HUES64 (cell line): ENCODE measurements around the gene CLEC12A.
"Not testable (repeated sequence)": the region's sequence is repeated elsewhere in the genome, so short reads cannot be mapped to it uniquely, and the experiment has no call there.

Experiments used
- H3K27ac ChIP-seq: 2 replicates; pipeline ENCODE4 v1.7.0; 2013; ENCODE audit warnings: low read depth, low read length, inconsistent platforms
- H3K27me3 ChIP-seq: 2 replicates; pipeline ENCODE4 v1.6.1; 2013; ENCODE audit warnings: mild to moderate bottlenecking, low read length; ENCODE audit not compliant: insufficient read depth
- H3K36me3 ChIP-seq: 2 replicates; pipeline ENCODE4 v1.6.1; 2013; ENCODE audit warnings: mild to moderate bottlenecking, low read length; ENCODE audit not compliant: insufficient read depth
- H3K4me1 ChIP-seq: 2 replicates; pipeline ENCODE4 v1.6.1; 2013; ENCODE audit warnings: mild to moderate bottlenecking, low read length, moderate library complexity; ENCODE audit not compliant: insufficient read depth
- H3K4me3 ChIP-seq: 2 replicates; pipeline ENCODE4 v1.5.1; 2013; ENCODE audit warnings: mild to moderate bottlenecking, low read length, moderate library complexity
- H3K9ac ChIP-seq: 2 replicates; pipeline ENCODE4 v1.6.1; 2013; ENCODE audit warnings: mild to moderate bottlenecking, low read depth, low read length
- H3K9me3 ChIP-seq: 2 replicates; pipeline ENCODE4 v1.6.1; 2013; ENCODE audit warnings: low read depth, low read length; ENCODE audit not compliant: insufficient read depth
- WGBS: fragments of 150-250, 120-280 bp; methylation state at CpG from one replicate; pipeline ENCODE4 v1.1.7; 2013; ENCODE audit warnings: missing lambda C conversion rate; 5-methylcytosine and 5-hydroxymethylcytosine counted together

CLEC12A gene

DNA sequence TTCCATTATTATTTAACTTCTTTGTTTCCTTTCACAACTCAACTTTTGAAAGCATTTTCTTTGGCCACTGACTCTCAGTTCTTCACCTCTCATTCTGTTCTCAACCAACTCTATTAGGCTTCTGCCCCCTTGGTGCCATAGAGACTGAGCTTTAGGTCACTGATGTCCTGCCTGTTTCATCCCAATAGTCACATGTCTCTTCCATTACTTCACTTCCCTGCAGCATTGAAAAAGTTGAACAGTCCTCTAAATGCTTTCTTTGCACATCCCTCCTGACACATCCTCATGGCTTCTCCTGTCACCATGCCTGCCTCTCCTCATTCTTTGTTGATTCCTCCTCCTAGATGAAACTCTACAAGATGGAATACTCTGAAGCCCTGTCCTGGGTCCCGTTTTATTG, 2.7 kb downstream of the CLEC12A start:
- Histone ChIP-seq H3K4me3 (no peak overlapping the region), H3K27ac (no peak overlapping the region), H3K36me3 (no peaks in the 10 kb centered on the region), H3K9me3 (peaks cover 15% of the 10 kb centered on the region), H3K9ac (no peak overlapping the region), H3K27me3 (no peaks in the 10 kb centered on the region), H3K4me1 (peaks cover 4% of the 10 kb centered on the region; the same call in 1 of the 2 replicates)
- WGBS: 93% methylated on average over 1 of the region's 1 CpG

DNA sequence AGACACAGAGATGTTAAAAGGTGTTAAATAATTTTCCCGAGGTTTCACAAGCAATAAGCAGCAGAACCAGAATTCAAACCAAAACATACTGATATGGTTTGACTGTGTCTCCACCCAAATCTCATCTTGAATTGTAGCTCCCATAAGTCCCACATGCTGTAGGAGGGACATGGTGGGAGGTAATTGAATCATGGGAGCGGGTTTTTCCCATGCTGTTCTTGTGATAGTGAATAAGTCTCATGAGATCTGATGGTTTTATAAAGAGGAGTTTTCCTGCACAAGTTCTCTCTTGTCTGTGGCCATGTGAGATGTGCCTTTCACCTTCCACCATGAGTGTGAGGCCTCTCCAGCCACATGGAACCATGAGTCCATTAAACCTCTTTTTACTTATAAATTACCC, 3.5 kb downstream of the CLEC12A start:
- not testable (repeated sequence) for H3K36me3 ChIP-seq, H3K27me3 ChIP-seq
- 96% methylated on average over 2 of the region's 2 CpGs for WGBS

DNA sequence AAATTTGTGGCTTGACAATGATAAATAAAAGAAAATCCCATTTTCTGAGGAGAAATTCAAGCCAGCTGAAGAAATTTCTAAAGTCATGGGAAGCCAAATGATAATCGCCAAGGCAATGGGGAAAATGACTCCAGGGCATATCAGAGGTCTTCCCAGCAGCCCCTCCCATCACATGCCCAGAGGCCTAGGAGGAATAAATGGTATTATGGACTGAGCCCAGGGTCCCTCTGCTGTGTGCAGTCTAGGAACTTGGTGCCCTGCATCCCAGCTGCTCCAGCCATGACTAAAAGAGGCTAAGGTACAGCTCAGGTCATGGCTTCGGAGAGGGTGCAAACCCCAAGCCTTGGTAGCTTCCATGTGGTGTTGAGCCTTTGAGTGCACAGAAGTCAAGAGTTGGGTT, 4.4 kb downstream of the CLEC12A start:
- WGBS: 93% methylated on average over 2 of the region's 2 CpGs
- H3K27me3 ChIP-seq: no peaks in the 10 kb centered on the region
- H3K4me1 ChIP-seq: peaks cover 4% of the 10 kb centered on the region; the same call in 1 of the 2 replicates
- H3K27ac ChIP-seq: no peak overlapping the region
- H3K36me3 ChIP-seq: no peaks in the 10 kb centered on the region
- H3K9ac ChIP-seq: no peak overlapping the region
- peaks cover 15% of the 10 kb centered on the region for H3K9me3 ChIP-seq
- H3K4me3 ChIP-seq: no peak overlapping the region

More for the DNA sequence above, 3.5 kb downstream of the CLEC12A start:
- H3K9me3 ChIP-seq: peaks cover 15% of the 10 kb centered on the region
- H3K9ac ChIP-seq, H3K4me3 ChIP-seq, H3K4me1 ChIP-seq, H3K27ac ChIP-seq: not testable (repeated sequence)

DNA sequence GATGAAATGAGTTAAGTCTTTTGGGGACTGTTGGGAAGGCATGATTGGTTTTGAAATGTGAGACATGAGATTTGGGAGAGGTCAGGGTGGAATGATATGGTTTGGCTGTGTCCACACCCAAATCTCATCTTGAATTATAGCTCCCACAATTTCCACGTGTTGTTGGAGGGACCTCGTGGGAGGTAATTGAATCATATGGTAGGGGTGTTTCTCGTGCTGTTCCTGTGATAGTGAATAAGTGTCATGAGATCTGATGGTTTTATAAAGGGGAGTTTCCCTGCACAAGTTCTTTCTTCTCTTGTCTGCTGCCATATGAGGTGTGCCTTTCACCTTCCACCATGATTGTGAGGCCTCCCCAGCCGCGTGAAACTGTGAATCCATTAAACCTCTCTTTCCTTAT, 5.4 kb downstream of the CLEC12A start:
- peaks cover 15% of the 10 kb centered on the region for H3K9me3 ChIP-seq
- not testable (repeated sequence) for H3K27ac ChIP-seq, H3K9ac ChIP-seq, H3K27me3 ChIP-seq, H3K36me3 ChIP-seq, H3K4me3 ChIP-seq, H3K4me1 ChIP-seq
- WGBS: 71% methylated on average over 5 of the region's 5 CpGs

DNA sequence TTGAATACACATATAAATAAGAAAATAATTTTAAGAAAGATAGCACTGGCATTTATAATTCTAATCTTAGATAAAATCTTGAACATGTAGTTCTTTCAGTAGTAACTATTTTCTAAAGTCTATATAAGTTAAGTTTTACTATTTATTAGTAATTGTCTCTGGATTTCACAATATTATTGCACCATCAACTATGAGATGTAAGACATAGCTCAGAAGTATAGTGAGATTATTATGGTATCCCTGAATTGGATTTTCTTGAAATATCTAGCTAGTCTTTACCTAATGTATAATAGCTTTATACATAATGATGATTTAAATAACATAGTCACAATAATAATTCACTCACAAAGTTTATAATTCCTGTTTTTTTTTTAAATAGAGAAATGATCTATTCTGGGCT, 6.7 kb downstream of the CLEC12A start:
- Histone ChIP-seq H3K27ac (no peak overlapping the region), H3K4me1 (peaks cover 4% of the 10 kb centered on the region; the same call in 1 of the 2 replicates), H3K9ac (no peak overlapping the region), H3K27me3 (no peaks in the 10 kb centered on the region), H3K4me3 (no peak overlapping the region), H3K36me3 (no peaks in the 10 kb centered on the region), H3K9me3 (peaks cover 15% of the 10 kb centered on the region)

DNA sequence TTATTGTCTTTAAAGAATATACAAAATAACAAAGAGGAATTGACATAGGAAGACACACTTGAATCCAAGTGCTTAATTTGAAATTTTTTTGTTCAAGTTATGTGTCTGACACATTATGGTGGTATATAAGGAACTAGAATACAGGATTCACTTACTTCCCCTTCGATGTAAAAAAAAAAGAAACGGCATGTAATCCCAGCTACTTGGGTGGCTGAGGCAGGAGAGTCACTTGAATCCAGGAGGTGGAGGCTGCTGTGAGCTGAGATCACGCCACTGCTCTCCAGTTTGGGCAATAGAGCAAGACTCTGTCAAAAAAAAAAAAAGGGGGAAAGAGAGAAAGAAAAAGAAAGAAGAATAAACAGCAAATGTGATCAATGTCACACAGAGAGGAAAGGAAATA, 8.9 kb downstream of the CLEC12A start:
- Histone ChIP-seq H3K9ac (no peak overlapping the region), H3K4me1 (peaks cover 4% of the 10 kb centered on the region; the same call in 1 of the 2 replicates), H3K4me3 (no peak overlapping the region), H3K9me3 (peaks cover 12% of the 10 kb centered on the region), H3K36me3 (no peaks in the 10 kb centered on the region), H3K27me3 (no peaks in the 10 kb centered on the region), H3K27ac (no peak overlapping the region)
- 87% methylated on average over 3 of the region's 3 CpGs for WGBS

DNA sequence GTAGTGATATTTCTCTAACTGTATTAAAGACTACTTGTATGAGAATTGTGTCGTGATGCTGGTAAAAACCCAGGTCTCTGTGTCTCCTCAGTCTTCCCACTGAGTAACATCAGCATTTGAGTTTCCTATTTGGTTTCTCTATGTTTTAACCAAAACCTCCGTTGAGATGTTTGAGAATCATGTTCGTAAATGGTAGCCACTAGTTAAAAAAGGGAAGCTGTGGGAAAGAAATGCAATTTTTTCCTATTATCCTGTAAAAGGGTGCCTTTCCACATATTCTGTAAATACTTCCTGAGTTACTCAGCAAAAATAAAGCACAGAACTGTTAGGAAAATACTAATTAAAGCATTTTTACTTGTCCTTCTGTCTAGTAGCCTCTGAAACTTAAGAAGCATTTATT, 20.7 kb downstream of the CLEC12A start:
- no peaks in the 10 kb centered on the region for H3K4me1 ChIP-seq
- H3K4me3 ChIP-seq: no peak overlapping the region
- H3K36me3 ChIP-seq: no peaks in the 10 kb centered on the region
- H3K9me3 ChIP-seq: no peaks in the 10 kb centered on the region
- no peak overlapping the region for H3K27ac ChIP-seq
- no peak overlapping the region for H3K9ac ChIP-seq
- 100% methylated on average over 3 of the region's 3 CpGs for WGBS
- no peaks in the 10 kb centered on the region for H3K27me3 ChIP-seq

DNA sequence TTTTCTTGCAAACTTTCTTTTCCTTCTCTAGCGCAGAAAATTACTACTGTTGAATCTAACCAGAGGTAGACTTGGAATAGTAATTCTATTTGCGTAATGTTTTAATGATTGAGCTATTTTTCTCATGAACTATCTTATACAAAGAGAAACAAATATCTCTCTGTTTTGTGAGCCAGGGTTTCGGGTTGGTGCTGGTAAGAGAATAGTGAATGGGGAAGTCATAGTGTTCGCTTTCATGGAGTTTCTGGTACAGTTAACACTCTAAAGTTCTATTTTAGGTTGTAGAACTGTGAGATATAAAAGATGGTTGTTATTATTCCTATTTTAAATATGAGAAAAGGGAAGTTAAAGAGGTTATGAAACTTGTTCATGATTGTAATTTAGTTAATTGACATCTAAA, 21.1 kb downstream of the CLEC12A start:
- H3K27me3 ChIP-seq: no peaks in the 10 kb centered on the region
- WGBS: 92% methylated on average over 3 of the region's 4 CpGs
- H3K9ac ChIP-seq: no peak overlapping the region
- H3K27ac ChIP-seq: no peak overlapping the region
- H3K4me3 ChIP-seq: no peak overlapping the region
- H3K4me1 ChIP-seq: no peaks in the 10 kb centered on the region
- no peaks in the 10 kb centered on the region for H3K9me3 ChIP-seq
- H3K36me3 ChIP-seq: no peaks in the 10 kb centered on the region

DNA sequence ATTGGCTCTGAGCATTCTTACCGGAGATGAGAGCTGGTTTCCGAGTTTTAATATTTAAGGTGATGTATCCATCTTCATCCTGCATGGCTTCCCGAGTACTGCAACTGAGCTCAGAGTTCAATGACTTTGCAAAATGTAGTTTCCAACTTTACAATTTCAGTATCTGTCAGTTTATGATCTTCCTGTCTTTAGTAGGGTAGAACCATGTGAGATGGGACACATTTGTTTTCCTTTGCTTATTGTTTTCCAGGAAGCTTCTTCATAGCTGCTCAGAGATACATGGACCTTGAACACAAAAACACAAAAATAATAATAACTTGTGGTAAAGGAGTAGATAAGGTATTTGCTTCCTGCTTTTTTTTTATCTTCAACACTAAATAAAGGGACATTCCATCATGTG, 27.8 kb downstream of the CLEC12A start, which contains the start of gene CLEC1B:
Gene CLEC1B, minus strand, starts transcription at position 106 of the 400 bp plus-strand sequence. Its CDS starts 21 bp downstream, at position 85.
- Histone ChIP-seq H3K4me3 (no peak within 1 kb of the TSS), H3K27me3 (no peaks in the 10 kb centered on the region), H3K9ac (no peak within 1 kb of the TSS), H3K36me3 (no peaks in the 10 kb centered on the region), H3K9me3 (no peaks in the 10 kb centered on the region), H3K4me1 (no peaks in the 10 kb centered on the region), H3K27ac (no peak within 1 kb of the TSS)
- 92% methylated on average over 3 of the region's 3 CpGs for WGBS

DNA sequence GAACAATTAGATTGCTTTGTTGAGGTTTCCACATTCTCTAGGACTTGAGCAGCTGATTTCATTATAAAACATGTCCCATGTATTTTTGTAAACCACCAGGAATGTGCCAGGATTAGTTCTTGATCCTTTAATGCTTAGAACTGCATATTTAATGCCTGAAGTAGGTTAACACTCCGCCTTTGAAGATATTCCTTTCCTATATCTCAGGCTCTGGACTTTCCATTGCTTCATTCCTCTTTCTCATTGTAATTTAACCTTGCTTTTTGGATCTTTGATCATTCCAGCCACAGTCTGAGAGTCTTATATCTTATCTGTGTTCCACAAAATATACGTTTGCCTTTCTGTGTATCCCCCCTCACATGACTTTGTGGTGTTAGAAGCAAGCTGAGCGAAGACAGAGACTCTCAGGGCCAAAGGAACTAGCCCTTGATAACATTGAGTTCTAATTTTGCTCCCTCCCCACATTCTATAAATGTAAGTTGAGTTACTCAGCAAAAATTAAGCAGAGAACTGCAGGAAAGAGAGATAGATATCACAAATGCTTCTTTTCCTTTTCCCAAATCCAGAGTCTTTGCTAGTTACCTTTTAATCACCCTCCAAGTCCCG, 30.1 kb downstream of the CLEC12A start:
- Histone ChIP-seq H3K9ac (no peak overlapping the region), H3K36me3 (no peaks in the 10 kb centered on the region), H3K4me1 (no peaks in the 10 kb centered on the region), H3K9me3 (no peaks in the 10 kb centered on the region), H3K27ac (no peak overlapping the region), H3K27me3 (no peaks in the 10 kb centered on the region), H3K4me3 (no peak overlapping the region)
- WGBS: 92% methylated on average over 4 of the region's 4 CpGs

DNA sequence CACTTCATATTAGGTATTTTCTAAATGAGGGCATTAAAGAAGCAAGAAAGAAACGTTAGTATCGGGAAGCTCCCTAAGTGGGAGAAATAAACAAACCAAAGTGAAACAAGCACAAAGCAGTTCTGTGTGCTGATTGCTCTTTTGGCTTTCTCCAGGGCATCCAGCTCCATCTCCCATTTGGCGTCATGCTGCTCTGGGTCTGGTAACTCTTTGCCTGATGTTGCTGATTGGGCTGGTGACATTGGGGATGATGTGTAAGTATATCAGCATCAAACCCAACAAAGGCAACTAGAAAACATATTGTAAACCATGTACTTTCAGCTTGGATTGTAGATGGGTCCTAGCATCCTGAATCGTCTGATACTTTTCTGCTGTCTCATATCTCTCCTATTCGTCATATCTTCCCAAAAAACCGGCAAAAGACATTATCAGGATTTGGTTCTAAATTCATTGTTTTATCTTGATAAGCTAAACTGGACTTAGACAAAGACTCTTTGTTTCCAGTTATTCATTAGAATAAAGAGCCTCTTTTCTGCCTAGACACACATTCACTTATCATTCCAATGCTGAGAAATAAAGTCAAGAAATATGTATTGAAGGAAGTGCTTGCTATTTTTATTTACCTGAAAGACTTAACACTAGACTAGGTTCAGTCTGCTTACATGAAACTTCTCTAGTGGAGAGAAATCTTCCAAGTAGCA, 41.6 kb downstream of the CLEC12A start:
- no peak overlapping the region for H3K27ac ChIP-seq
- H3K9ac ChIP-seq: no peak overlapping the region
- no peaks in the 10 kb centered on the region for H3K27me3 ChIP-seq
- no peak overlapping the region for H3K4me3 ChIP-seq
- 92% methylated on average over 6 of the region's 6 CpGs for WGBS
- no peaks in the 10 kb centered on the region for H3K9me3 ChIP-seq
- no peaks in the 10 kb centered on the region for H3K36me3 ChIP-seq
- H3K4me1 ChIP-seq: peaks cover 14% of the 10 kb centered on the region
